Left renal cortex interstitium (tissue), 4 donors: ENCODE results near the gene TPM1. TPM values are rescaled to one million over a fixed set of nuclear protein-coding genes. Genes with fewer than 3 reads are reported as not detected.

Source experiments
- DNase-seq, 4 donors: peaks; one replicate each; pipeline ENCODE4 v3.0.0-alpha.2; 2013; ENCODE audit warnings: low read depth in 4 of 4, low spot score in 2 of 4, missing footprints in 1 of 4
- polyA plus RNA-seq, 4 donors: library from polyadenylated mRNA; unstranded; fragments of 120-200 nt; gene quantifications; one replicate each; pipeline ENCODE4 v1.2.1, GENCODE V29; 2013; ENCODE audit not compliant: insufficient read length in 4 of 4

The TPM1 gene
- polyA plus RNA-seq, 4 donors, result 453 to 683 (median 526) TPM

DNA sequence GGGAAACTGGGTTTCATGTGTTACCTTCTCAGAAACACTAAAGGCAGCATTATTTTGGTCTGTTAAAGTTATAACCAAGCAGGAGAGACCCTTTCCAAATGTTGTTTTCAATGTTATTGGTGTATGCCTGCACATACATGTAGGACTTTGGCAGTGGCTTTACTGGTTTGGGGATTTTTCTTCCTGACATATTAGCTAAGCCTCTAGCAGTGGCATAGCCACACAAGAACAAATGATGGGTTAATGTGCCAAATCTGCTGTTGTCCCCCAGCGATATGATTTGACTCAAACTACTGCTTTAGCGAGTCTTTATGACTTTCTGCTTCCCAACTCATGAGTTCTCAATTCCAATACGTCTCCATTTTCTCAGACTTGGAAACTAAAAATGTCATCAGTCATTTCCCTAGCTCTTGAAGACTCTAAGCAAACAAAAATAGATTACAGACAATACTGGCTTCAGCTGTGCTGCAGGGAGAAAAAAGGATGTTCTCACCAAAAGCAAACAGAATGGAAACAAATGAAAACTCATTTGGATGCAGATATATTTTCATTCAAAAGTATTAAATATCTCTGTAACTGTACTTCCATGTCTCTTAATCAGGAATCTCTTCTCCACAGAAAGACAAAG lies 29.6 kb downstream of the TPM1 start:
- DNase-seq, result no peak

DNA sequence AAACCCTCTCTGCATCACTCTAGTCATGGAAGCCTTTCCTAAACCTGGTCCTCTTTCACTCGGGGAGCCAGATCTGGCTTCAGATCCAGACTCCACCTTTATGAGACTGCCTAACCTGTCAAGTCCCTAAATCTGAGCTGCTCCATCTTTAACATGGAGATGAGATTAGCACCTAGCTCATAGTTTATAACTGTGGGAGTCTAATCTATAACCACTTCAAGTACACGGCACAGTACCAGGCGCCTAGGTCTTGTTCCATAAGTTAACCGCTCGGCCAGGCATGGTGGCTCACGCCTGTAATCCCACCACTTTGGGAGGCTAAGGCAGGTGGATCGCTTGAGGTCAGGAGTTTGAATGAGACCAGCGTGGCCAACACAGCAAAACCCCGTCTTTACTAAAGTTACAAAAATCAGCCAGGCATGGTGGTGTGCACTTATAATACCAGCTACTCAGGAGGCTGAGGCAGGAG lies 30.3 kb downstream of the TPM1 start:
- DNase-seq, result no peak

DNA sequence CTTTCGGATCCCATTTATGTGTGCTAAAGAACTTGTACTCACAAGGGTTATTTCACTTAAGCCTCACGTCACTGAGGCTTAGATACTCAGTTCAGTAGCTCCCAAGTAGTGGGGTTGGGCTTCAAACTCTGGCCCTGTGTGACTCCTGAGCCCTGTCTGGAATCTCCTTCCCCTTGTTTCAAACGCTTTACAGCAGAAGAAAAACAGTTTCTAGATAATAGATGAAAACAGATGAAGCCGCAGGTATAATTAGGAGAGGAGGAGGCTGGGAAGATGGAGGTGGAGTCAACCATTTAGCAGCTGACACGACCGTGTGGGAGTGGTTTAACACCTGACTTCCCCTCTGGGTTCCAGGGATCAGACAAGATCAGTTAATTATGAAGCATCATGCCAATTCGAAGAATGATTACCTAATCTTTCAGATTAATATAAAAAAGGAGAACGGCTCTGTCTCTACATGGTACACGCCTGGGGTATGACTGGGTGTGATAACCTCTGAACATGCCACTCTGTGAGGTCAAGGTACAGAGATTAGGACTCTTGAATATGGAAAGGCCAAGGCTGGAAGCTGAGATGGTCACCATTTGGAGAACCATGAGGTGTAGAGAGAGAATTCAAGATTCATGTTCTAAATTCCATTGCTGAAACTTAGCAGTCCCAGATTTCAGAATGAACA lies 31.1 kb downstream of the TPM1 start:
- no peak for DNase-seq

DNA sequence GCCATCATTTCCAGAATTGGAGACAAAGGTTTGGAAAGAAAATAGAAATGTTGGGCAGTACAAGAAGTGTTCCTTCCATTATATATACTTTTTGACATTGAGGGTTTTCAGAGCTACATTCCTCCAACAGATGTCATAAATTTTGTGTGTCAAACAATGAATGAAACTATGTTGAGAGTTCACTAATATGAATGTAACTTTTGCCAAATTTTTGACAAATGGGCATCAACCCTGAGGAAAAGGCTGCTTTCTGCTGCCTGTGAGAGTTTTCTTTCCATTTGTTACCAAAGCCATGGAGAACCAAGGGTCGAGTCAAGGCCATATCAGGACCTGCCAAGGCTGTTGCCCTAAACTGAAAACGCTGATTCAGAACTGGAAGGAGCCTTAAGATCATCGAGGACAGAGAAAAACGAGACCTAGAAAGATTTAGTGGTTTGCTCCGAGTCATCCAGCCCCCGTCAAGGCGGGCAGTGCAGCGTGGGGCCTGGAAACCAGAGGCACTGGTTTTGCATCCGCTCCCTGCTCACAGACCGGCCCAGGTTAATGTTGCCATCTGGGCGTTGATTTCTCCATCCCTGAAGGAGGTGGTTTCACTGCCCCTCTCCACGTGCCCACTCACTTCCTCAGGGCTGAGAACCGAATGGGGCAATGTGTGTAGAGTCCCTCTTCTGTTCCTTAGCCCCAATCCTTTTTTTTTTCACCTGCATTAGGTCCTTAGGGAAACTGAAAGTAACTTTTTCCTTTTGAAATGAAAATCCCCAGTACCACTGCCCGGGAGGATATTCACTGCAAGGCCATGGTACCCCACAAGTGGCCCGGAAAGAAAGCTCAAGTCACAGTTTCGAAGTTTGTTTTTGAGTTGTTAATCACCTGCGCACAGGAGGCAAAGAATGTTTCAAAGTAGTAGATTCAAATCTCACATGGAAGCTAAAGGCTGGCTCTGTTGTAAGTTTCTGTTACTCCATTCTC lies 32.8 kb downstream of the TPM1 start:
- DNase-seq, result no peak

DNA sequence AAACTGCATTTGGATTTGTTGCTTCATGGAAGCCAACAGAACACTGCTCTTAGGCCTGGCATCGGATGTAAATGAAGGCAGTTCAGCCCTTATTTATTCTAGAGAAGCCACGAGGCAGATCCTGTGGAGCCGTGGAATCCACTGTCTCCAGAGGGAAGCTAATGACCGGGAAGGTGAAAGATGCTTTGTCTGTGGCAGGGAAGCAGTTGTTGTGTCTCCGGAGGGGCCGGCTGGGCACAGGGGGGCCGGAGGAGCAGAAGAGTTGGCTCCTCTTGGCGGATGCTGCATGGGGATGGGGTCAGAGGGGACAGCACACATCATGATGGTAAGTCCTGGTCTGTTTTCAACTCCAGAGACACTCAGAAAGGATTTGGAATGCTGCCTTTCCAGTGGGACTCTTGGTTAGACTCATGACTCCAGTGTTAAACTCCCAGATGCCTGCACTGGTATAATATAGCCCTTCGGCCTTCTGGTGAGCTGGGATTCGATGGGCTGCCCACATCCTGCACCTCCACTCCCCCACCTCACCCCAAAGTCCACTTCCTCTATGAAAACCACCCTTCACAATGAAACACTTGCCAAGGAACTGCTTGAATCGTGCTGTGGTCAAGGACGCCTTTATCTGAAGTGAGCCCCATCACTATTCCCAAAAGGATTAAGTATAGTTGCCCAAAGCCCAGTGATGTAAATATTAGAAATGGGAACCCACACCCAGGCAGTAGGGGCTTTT lies 33.6 kb downstream of the TPM1 start:
- no peak for DNase-seq

DNA sequence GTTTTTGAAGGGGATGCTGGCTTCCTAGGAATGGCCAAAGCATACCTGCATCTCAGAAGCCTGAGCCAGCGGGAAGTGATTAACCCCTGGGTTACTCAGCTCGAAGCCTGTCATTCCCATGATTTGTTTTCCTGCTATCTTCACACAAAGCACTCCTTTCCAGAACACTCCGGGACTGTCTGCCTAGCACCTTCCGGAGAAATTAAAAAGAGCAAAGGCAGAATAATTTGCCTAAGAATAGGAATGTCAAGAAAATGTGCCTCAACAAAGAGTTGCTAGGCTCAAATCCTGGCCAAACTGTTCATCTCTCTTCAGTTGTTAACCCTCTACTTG lies 34.1 kb downstream of the TPM1 start:
- no peak for DNase-seq

DNA sequence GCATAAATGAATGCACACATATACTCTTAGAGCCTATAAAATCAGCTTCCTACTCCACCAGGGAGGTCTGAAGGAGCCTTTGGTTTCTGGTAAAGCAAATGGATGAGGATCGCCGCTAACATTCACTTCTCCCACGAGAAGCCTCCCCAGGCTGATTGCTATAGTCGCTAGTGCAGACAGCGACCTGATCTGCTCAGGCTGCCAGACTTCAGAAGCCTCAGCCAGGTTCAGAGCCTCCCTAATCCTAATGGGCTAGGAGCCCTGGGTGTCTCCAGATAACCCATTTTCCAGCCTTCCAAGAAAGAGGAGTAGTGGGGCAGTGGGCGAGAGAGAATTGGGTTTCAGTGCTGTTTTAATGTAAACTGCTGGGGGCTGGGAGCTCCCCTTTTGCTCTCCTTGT lies 35.4 kb downstream of the TPM1 start:
- no peak for DNase-seq

DNA sequence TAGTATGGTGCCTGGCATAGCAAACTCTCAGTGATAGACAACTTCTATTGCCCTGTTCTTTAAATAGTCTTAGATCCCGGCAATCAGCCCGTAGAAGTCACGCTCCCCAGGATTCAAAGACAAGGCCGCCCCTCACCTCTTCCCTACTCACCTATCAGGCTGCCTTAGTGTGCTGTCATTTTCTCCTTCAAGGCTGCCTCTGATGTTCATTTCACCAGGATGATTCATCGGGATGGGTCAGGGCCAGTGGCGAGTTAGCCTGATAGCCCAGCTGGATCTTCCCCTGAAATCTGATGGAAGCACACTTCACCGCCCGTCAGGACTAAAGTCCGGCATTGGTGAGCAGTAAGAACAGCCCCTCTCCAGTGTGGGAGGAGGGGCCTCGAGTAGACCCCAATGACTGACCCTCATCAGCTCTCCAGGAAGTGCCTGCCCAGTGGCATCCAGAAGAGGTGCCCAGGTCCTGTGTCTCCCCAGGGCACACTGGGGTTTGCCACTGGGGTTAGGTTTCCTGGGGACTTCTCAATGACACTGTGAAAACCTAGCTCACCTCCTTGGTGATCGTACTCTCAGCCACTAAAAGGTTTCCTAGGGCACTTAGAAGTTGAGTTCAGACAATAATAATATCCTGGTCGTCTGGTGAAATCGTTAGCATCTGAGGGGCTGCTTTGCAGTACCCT lies 37.5 kb downstream of the TPM1 start:
- no peak for DNase-seq

DNA sequence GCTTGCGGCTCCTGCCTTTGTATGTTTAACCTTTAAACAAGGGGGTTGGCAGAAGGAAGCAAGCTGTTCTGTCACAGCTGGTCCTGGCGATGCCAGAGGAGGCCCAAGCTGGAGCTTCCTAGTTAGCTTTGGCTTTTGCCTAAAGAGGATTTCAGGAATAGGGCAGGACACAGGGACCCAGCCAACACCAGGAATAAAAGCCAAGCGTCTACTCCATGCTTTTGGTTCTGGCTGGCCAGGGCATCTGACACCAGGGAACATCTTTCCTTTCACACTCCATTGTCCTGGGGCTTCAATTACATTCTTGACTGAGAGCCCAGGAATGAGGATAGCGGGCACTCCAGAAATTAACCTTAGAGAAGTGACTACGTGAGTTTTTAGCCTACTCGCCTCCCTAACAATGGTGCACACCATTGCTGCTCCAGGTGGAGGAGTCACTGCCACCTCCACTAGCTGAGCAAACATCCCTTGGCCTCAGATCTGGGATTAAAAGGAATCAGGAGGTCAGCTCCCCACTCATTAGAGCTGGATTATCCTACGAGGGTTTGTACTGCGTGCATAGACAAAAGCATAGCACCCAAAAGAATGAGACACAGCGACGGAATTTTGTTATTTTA lies 38.2 kb downstream of the TPM1 start:
- no peak for DNase-seq

DNA sequence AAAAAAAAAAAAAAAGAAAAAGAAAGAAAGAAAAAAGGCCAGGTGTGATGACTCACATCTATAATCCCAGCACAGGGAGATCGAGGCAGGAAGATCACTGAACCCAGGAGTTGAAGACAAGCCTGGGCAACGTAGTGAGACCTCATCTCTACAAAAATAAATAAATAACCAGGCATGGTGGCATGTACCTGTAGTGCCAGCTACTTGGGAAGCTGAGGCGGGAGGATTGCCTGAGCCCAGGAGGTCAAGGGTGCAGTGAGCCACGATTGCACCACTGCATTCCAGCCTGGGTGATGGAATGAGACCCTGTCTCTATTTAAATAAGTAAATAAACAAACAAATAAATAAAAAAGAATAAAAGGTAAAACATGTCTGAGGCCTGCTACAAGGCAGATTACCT lies 39.8 kb downstream of the TPM1 start:
- no peak for DNase-seq

DNA sequence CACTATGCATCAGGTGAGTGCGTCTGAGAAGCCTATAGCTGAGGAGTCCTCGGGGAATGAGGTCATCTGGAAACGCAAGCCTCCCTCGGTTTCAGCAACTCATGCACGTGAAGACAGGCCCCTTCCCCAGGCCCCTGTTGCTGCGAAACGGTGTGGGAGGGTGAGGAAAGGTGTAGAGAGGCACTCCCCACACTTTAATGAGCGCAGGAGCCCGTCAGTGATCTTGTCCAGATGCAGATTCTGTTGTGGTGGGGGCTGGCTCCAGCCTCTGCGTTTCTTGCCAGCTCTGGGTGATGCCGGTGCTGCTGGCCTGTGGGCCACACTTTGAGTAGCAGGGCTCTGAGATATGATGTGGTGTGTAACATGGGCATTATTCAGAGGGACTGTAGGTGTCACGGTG lies 40.5 kb downstream of the TPM1 start:
- no peak for DNase-seq

DNA sequence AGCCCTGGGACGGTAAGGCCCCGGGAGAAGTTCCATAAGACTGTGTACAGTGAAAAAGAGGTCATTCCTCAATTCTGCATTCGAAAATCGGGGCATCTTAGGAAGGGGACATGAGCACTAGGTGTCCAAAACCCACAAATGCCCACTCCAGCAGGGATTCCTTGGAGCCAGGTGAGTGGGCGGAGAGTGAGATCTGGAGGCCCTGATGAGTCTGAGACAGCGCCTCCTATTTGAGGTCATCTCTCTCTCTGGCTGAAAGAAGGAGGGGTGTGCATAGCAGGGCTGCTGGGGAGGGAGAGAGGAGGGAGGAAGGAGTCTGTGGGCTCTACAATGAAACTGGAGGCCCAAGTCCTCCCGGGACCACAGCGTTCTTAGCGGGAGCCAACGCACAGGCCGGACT lies 41.0 kb downstream of the TPM1 start:
- no peak for DNase-seq

DNA sequence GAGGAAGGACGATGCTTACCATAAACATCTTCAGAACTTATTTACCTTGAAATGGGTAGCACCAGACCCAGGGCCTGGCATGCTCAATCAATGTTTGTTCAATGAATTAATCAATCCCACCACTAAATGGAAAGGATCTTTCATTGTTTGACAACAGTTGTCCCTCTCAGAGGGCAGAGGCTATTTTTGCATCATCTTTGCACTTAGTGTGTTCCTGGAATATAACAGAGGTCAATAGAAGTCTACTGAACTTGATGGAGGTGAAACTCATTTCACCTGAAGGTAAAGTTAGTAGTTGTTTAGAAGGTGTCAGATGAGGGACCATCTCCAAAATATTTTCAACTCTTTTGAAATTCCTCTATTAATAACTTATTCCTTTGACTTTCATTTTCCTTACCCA lies 42.3 kb downstream of the TPM1 start:
- DNase-seq, result no peak

DNA sequence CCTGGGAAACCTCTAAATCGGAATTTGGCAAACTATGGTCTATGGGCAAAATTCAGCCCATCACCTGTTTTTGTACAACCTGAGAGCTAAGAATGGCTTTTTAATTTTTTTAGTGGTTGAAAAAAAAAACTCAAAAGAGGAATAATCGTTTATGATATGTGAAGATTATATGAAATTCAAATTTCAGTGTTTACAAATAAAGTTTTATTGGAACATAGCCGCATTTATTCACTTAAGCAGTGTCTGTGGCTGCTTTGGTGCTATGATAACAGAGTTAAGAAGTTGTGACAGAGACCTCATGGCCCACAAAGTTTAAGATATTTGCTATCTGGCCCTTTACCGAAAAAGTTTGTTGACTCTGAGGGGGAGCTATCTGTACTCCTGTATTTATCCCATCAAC lies 42.7 kb downstream of the TPM1 start:
- no peak for DNase-seq

DNA sequence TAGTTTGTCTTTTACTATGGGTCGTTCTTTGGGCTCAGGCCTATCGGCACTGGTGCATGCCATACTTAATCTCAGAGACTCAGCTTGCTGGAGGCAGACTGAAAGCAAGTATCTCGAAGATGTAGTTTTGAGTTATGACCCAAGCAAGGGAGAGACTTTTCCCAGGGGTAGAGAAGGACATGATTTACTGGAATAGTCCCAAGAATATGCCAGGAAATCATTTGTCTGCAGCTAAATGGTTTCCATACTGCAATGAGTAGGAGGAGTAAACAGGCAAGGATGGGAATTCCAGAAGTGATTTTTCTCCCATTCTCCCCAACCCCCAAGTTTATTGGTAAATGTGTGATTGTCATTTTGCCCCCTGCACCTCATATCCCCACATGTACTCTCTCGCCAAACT lies 43.7 kb downstream of the TPM1 start:
- DNase-seq, result no peak

DNA sequence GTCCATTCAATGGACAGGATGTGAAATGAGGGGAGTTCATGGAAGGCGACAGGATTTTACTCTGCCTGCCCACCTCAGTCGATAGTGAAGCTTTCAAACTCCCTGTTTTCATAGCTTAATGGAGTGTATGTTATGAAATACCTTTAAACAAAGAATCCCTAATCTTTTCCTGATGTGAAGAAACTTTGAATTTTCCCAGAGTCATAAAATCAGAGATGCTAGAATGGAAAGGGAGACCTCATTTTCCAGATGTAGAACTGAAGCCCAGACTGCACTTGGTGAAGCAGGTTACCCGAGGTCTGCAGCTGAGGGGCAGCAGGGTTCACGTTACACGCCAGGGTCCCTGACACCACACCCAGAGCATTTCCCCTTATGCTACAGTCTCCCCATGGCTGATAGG lies 44.4 kb downstream of the TPM1 start:
- no peak for DNase-seq

DNA sequence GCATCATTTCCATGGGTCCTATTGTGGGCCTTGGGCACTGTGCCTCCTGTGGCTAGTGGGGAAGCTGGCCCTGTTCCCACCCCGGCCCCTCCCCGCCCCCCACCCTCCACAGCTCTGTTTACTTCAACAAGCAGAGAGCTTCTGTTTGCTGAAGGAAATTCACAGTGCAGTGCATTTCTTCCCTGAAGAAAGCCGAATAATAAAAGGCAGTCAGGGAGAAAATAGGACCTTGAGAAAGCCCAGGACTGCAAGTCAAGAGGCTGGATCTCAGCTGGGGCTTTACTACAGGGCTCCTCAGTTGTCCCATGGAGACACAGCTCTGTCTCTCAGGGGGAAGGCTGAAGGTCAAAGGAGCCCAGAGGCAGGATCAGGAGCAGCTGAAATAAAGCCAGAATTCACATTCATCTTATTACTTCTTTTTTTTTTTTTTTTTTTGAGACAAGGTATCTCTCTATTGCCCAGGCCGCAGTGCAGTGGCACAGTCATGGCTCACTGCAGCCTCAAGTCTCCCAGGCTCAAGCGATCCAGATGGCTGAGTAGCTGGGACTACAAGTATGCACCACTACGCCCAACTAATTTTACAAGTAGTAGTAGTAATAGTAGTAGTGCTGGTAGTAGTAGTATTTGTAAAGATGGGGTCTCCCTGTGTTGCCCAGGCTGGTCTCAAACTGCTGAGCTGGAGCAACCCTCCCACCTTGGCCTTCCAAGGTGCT lies 46.1 kb downstream of the TPM1 start:
- DNase-seq, result no peak

DNA sequence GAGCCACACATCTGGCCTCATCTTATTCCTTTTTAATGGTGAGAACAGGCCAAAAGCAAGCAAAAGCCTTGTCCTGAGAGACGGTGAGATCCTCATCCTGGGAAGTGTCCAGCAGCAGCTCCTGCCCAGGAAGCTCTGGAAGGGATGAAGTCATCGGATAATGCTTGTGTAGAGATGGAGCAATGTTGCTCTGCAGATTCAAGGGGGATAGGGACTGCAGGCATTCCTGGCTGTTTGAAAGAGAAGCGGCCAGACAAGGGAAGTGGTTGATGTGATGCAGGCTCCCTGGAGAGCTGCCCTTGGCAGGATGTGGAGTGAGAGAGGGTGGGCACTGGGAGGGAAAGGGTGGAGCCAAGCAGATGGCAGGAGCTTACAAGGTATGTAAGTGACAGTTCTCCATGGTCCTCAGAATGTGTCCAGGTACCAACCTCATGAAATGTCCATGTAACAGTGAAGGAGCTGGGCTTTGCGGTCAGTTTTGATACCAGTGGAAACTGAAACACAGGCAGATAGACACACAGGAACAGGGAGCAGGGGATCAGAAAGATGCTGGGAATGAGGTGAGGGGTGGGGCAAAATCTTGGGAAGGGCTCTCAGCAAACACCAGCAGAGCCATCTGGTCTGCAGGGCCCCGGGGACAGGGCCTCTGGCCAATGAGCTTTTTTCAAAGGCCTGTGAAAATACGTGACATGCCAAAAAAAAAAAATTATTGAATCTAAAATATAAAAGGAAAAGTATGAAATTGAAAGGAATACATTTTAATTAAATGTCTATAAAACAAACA lies 46.9 kb downstream of the TPM1 start:
- no peak for DNase-seq

DNA sequence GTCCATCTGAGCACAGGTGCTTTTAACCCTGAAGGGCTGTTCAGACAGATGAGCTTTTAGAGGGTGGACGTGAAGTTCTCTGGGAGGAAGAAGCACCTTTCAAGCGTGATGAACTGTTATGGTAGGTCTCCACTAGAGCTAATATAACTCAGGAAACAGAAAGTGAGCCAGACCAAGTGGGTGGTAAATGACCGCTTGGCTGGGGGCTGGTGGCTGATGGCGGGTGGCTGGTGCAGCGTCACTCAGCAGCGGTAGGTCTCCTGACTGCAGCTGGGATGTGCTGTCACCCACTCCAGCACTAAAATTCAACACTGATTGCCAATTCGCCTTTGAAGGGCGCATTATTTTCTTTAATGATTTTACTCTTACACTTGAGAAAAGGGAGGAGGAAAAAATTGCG lies 47.9 kb downstream of the TPM1 start:
- DNase-seq, result no peak
